NCI-H1417 treated with DMSO at 0.1 percent for 48 hours (cell line): ENCODE results near the gene IBA57.

Experiments used
- DNase-seq: peaks from one replicate; lab custom pipeline; 2025; lab: John Stamatoyannopoulos, UW

Gene IBA57

DNA sequence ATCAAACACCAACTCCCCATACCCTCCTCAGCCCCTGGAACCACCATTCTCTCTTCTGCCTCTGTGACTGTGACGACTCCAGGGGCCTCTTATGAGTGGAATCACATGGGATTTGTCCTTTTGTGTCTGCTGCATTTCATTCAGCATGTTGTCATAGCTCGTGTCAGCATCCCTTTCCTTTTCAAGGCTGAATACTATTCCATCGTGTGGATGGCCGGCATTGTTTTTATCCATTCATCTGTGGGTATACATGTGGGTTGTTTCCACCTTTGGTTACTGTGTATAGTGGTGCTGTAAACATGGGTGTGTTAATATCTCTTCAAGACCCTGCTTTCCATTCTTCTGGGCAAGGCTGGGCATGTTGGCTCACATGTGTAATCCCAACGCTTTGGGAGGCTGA is 25.2 kb downstream of the IBA57 start:
- DNase-seq: no peak

DNA sequence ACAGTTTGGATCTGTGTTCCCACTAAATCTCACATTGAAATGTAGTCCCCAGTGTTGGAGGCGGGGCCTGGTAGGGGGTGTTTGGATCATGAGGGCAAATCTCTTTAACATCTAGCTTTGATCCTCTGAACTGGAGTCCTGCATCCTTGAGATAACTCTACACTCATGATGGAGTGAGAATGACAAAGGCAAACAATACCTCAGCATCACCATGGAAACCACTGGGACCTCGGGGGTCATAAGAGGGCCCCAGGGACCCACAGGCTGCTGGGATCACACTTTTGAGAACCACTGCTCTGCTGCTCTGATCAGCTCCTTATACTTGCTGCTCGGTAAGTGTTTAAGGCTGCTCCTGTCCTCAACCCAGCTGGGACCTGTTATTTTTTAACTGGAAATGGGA is 28.8 kb downstream of the IBA57 start:
- no peak for DNase-seq

DNA sequence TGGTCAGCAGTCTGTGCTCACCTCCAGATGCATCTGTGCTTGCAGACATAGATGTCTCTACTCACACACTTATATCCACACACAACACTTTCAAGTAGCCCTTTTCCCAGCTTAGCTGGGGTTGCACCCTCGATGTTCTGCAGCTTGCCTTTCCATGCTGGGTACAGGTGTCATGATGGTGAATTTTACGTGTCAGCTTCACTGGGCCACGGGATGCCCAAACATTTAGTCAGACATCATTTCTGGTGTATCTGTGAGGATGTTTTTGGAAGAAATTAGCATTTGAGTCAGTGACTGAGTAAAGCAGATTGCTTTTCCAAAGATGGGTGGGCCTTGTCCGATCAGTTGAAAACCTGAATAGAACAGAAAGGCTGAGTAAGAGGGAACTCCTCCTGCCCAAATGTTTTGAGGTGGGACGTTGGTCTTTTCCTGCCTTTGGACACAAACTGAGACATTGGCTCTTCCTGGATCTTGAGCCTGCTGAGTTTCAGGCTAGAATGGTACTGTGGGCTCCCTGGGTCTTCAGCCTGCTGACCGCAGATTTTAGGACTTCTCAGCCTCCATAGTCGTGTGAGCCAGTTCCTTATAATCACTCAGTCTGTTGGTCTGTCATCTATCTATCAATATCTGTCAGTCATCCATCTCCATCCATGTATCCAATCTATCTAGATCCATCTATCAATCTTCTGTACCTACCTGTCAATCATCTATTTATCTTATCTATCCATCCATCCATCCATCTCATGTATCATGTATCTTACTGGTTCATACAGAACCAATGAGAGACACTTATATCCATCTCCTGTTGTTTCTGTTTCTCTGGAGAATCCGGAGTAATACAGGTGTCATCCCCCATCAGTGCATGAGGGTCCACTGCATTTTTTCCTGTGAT is 29.6 kb downstream of the IBA57 start:
- no peak for DNase-seq

DNA sequence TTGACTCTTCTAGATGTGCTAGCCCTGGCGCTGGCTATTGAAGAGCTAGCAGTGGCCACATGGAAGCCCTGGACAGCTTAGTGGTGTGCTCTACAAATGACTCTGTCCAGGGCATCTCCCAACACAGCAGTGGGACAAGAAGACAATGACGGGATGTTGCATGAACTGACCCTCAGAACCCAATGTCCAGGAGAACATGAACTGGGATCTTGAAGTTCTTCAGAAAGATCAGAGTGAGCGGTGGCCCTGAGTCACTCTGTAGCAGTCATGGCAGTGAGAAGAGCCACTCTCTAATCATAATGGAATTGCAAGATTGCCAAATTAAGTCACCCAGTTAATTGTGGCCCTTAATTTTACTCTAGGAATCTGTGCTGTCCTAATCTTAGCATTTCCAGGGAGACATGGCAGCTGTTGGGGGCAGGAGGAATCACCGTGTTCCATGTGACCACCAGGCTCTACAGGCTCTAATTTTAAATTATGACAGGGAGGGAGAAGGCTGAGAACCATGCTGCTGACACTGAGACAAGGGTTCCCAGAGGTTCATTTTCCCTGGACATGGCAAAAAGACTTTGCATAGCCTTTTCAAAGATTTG is 32.0 kb downstream of the IBA57 start:
- no peak for DNase-seq

DNA sequence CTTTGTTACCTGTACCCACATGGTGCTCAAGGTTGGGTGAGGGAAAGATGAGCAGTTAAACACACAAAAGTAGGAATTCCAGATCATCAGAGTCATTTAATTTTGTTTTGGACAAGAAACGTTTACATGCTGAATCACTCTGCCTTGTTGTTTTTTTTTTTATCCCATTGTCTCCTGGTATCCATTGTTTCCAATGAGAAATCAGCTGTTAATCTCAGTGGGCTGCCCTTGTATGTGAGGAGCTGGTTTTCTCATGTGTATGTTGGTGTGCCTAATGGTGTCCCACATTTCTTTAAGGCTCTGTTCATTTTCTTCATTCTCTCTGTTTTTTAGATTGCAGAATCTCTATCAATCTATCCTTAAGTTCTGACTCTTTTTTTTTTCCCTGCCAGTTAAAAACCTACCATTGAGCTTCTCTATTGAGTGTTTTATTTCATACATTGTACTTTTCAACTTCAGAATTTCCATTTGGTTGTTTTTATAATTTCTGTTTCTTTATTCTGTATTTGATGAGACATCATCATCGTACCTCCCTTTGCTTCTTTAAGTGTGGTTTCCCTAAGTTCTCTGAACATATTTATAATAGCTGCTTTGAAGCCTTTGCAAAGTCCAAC is 33.5 kb downstream of the IBA57 start:
- DNase-seq: no peak

DNA sequence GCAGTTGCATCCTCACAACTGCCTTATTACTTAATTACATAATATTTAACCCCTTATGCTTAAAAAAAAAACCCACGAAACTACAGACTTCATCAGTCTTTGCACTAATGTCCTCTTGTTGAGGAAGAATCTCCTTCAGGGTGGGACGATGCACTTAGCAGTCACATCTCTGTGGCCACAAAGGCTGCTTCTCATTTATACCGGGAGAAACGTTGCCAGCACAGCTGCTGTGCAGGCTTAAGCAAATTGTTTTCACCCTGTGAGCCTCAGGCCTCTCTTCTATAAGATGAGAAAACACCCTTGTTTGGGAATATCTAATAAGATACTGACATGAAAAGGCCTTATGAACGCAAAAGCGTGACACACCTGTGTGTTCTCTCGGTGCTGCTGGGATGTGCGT is 39.4 kb downstream of the IBA57 start:
- no peak for DNase-seq

DNA sequence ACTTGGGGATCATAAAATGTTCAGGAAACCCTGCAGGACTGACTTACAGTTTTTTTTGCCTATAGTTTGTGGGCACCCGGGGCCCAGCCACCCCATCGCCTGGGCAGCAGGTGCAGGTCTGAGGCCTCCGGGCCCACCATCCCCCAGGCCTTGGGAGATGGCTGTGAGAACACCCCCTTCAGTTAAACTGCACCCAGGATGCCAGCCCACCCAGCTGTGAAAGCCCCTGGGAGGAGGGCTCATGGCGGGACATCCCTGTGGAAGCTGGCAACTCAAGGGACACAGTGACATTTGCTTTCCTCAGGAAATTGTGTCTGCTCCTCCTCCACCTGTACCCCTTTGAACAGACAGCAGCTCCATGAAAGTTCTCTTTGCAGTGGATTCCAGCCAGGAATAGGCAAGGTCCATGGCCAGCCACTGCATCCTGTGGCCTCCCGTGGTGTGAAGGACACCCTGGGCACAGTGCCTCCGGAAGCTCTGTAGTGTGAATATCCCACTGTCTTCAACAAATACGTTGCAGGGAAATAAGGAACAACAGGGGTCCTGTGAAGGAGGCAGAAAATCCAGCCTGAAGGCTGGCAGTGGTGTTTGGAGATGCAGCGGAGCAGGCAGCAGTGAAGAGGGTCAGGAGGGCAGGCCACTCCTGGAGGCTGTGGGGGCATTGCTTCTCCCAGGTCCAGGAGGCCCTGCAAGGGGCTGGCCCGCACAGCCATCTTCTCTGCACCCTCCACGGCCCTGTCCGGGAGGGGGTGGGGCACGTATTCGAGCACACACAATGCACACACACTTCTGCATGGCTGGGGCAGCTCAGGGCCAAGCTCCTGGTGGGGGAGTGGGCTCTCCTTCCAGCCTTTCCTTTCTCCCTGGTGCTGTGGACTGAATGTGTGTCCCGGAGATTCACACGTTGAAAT is 40.2 kb downstream of the IBA57 start:
- no peak for DNase-seq

DNA sequence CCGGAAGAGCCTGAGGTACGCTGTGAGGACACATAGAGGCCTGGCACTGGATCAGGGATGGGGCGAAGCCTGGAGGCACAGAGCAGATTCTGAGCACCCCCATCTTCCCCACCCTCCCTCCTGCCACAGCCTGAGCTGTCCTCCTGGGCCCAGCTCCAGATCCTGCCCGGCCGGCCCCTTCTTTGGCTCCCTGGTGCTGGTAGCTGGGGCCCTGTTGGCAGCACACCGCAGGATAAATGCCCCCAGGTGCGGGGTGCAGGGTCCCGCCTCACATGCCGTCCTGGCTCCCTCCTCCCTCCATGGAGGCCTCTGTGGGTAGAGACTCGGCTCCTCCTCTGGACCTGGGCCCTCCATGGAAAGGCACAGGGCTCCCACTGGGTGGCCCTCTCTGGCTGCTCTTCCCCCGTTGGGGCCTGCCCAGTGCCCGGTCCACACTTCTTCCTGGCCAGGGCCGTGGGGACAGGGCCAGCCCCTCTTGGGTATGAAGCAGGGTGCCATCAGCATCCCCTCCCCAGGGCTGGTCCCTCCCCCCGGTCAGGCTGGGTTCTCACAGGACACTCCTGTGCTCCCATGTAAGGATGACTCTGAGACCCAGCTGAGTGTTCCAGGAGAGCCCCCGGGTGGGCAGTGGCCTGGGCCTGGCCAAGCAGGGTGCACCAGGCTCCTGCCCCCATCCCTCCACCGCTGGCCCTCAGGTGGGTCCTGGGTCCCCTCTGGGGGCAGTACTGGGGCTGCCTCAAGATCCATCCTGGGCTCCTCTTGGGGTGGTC is 41.2 kb downstream of the IBA57 start:
- DNase-seq: no peak

DNA sequence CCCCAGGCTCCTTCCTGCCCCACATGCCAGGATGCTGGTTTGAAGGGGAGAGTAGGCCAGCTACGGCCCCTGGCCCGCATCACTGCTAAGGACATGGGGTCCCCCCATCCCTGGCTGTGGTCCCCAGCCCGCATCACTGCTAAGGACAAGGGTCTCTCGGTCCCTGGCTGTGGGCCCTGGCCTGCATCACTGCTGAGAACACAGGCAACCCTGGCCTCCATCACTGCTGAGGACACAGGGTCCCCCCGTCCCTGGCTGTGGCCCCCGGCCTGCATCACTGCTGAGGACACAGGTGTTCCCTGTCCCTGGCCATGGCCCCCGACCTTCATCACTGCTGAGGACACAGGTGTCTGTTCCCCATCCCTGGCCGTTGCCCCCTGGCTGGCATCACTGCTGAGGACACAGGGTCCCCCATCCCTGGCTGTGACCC is 41.8 kb downstream of the IBA57 start:
- no peak for DNase-seq

DNA sequence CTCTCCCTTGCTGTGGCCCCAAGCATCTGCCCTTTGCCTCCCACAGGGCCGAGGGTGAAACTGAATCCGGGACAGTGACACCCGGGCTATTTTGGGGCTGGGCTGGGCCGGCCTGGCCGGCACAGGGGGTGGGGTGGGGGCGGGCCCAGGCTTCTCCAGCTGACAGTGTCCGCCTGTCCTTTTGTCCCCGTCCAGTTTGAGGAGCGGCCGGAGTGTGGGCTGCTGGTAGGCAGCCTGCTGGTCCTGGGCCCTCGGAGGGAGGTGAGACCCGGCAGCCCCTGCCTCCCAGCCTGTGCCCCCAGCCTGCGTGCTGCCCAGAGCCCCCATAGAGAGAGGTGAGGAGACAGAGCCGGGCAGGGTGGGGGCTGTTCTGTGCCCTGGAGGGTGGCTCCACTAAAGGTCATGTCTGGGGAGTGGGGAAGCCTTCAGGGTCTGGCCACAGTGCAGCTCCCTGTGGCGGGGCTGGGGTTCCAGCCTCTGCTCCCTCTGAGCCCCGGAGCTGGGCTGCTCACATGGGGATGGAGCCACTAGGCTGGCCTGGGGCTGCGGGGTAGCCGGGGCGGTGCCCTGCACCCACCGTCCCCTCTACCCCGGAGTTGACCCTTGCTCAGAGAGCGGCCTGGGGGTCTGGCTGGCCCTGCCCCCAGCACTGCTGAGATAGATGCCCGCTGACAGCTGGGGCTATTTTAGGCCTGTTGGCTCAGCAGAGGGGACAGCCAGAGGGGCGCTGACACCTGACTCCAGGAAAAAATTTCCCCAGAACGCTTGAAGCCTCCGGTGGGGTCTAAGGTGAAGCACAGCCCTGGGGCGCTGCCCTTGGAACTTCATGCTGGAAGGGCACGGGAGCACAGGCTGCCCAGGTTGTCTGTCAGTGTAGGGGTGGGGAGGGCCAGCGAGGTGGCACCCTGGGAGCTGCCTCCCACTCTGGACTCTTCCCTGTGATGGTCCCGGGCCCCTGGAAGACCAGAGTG is 42.5 kb downstream of the IBA57 start, which contains the start of gene OBSCN:
Gene OBSCN, plus strand, starts transcription at position 194 of the 971 bp plus-strand sequence. CDS start 3,740 bp downstream, outside the sequence.
- DNase-seq: no peak

DNA sequence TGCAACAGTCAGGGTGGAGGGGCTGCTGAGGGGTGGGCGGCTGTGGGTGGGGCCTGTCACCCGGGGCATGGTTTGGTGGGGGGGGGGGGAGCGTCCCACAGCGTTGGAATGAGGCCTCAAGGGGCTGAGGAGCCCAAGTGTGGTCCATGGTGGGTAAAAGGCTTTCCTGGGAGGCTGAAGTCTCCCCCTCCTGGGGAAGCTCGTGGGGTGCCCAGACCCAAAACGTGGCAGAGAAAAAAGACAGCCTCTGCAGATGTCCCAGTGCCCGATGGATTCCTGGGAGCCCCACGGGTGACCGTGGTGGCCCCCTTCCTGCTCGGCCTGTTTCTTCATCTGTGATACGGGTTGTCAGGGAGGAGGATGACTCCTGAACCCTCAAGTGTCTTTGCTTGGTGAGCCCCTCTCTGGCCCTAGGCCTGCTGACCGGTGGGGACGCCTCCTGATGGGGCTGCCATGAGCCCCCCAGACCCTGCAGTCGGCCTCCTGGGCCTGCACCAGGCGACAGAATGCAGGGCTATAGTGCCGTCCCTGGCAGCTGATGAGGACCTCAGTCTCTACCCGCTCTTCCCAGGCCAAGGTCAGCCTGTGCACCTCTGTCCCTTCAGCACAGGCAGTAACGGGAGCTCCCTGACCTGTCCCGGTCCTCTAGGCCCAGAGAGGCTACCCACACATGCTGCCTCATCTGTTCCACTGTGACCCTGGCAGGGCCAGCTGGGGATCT is 43.4 kb downstream of the IBA57 start:
- no peak for DNase-seq

DNA sequence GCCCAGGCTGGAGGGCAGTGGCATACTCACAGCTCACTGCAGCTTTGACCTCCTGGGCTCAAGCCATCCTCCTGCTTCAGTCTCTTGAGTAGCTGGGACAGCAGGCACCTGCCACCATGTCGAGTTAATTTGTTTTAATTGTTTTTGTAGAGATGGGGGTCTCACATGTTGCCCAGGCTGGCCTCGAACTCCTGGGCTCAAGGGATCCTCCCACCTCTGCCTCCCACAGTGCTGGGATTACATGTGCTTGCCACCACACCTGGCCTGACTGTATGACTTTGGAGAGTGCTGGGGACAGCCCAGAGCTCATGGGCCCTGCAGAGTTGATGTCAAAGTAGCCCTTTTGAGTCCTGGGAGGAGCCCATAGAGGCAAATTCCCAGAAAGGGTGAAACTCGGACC is 44.1 kb downstream of the IBA57 start:
- no peak for DNase-seq

DNA sequence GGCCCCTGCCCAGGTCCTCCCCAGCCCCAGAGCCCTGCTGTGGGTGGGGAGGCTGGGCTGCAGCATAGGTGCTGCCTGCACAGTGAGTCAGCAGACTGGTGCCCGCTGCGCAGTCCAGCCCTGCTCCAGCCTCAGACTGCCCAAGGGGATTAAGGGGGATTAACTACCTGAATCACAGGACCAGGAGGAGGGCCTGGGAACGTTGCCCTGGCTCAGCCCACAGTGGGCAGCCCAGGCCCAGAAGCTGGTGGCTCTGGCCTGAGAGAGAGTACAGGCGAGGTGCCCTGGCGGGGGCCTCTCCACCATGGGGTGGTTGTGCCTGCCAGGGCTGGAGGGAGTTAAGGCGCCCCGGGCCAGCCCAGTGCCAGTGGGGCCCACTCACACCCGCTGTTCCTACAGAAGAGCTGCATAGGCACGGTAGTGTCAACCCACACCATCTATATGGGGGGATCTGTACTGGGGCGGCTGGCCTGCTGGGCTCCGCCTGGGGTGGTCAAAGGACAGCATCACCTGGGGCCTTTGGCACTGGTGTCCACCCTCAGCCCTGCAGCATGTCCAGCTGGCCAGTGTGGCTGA is 44.6 kb downstream of the IBA57 start:
- DNase-seq: no peak

DNA sequence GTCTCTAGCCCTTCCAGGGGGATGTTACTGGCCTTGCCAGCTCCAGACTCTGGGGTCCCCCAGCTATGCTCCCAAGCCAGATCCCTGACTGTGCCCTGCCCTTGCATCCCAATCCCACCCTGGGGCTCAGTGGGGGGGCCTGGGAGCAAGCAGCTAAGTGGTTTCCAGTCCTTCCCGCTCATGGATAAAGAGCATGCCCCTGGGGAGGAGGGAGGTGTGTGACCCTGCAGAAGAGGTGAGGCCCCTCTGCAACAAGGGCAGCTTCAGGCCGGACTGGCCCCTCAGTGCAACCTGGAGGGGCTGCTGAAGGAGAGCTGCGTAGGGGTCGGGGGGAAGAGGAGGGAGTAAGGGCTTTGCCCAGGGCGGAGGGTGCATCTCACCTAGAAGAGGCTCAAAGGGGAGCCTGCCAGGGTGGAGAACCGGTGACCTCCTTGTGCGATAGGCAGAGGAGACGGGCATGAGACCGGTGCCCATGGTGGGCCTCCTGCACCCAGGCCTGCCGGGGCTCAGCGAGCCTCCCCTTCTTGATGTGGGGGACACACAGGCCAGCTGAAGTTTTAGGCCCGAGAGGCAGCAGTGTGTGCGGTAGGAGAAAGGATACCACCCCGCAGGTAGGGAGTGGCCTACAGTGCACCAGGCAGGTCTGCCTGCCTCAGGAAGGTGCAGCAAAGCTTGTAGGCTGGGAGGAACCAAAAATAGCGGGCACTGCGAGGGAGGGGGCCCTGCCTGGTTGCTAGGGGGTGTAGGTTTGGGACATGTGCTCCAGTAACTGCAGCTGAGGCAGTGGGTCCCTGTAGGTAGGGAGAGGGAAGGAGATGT is 45.3 kb downstream of the IBA57 start:
- no peak for DNase-seq

DNA sequence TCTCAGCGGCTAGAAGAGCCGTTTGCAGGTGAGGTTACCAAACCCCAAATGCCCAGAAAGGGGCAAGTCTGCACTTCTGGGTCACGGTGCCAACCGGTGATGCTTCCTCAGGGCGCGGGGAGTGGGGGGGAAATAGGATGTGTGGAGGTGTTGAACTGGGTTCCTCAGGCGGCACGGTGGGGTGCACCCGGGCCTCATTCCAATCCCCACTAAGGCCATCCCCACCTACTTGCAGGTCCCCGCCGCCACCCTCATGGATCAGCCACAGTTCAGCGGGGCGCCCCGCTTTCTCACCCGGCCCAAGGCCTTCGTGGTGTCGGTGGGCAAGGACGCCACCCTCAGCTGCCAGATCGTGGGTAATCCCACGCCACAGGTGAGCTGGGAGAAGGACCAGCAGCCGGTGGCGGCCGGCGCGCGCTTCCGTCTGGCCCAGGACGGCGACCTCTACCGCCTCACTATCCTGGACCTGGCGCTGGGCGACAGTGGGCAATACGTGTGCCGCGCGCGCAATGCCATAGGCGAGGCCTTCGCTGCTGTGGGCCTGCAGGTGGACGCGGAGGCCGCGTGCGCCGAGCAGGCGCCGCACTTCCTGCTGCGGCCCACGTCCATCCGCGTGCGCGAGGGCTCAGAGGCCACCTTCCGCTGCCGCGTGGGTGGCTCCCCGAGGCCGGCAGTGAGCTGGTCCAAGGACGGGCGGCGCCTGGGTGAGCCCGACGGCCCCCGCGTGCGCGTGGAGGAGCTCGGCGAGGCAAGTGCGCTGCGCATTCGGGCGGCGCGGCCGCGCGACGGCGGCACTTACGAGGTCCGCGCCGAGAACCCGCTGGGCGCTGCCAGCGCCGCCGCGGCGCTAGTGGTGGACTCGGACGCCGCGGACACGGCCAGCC is 46.2 kb downstream of the IBA57 start:
- DNase-seq: no peak

DNA sequence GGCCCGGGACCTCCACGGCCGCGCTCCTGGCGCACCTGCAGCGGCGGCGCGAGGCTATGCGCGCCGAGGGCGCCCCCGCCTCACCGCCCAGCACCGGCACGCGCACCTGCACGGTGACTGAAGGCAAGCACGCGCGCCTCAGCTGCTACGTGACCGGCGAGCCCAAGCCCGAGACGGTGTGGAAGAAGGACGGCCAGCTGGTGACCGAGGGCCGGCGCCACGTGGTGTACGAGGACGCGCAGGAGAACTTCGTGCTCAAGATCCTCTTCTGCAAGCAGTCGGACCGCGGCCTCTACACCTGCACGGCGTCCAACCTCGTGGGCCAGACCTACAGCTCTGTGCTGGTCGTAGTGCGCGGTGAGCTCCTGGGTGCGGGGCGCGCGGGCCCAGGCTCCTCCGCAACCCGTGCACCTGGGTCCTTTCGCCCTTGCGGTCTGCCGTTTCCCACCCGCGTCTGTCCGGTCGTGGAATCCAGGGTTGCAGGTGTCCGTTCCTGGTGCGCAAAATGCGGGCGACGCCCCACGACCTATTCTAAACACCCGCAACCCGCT is 46.9 kb downstream of the IBA57 start:
- no peak for DNase-seq
